Endothelial cell of umbilical vein (primary cell): ENCODE results near the gene TCF7.

ENCODE experiments used
- CTCF ChIP-seq, 2 donors: IDR thresholded peaks; 1 replicate in 1 of 2; 2 replicates in 1 of 2; pipeline ENCODE4 v1.5.1; 2011; ENCODE audit warnings: low read length in 2 of 2, mild to moderate bottlenecking in 2 of 2, moderate library complexity in 2 of 2, control low read depth in 1 of 2, inconsistent platforms in 1 of 2, low read depth in 1 of 2; ENCODE audit not compliant: insufficient read depth in 1 of 2; ENCODE audit errors: extremely low read depth in 1 of 2
- MAX ChIP-seq: IDR thresholded peaks from 2 replicates; pipeline ENCODE4 v1.6.1; 2011; ENCODE audit not compliant: insufficient read depth, insufficient read length
- POLR2A ChIP-seq: IDR thresholded peaks from 2 replicates; pipeline ENCODE4 v1.6.1; 2012; ENCODE audit warnings: low read depth, mild to moderate bottlenecking, control low read depth, low read length

DNA sequence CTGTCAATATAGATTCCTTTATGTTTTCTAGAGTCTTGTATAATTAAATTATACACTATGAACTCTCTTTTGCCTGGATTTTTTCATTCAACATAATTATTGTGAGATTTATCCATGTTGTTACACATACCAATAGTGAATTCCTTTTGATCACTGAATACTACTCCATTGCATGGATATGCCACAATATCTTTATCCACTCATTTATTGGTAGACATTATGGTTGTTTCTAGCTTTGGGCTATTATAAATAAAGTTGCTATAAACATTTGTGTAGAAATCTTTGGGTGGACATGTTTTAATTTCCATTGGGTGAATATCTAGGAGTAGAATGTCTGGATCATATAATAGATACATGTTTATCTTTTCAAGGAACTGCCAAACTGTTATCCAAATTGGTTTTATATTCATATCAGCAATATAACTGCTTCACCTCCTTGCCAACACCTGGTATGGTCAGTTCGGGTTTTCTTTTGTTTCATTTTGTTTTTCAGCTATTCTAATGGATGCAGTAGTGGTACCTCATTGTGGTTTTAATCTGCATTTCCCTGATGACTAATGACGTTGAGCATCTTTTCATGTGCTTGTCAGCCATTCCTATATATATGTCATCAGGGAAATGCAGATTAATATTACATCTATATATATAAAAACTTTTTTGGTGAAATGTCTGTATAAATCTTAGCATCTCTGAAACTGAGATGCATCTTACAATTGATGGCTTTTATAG, 32.1 kb upstream of the TCF7 start:
- no peak for TF ChIP-seq CTCF (IDR thresholded peaks at IDR 0.05; ENCODE audit: extremely low read depth in 1 of 2, insufficient read depth in 1 of 2, low read depth in 1 of 2, low read length in 2 of 2)
- TF ChIP-seq MAX = no peak
- no peak for TF ChIP-seq POLR2A
